Progenitor cell of endocrine pancreas (in vitro differentiated cells): ENCODE results near the gene ZNF333. TPM values are rescaled to one million over a fixed set of nuclear protein-coding genes. Genes with fewer than 3 reads are reported as not detected.

Experiments
- DNase-seq: peaks from one replicate; pipeline ENCODE4 v3.0.0; 2021; ENCODE audit warnings: low spot score; ENCODE audit not compliant: unreplicated experiment
- H3K27ac Mint-ChIP-seq: 2 replicates; pipeline ENCODE4 v1.8.0; 2021; ENCODE audit warnings: mild to moderate bottlenecking, moderate library complexity, mixed read lengths
- H3K27me3 Mint-ChIP-seq: 2 replicates; pipeline ENCODE4 v1.8.0; 2021; ENCODE audit warnings: mixed read lengths
- H3K36me3 Mint-ChIP-seq: 2 replicates; pipeline ENCODE4 v1.8.0; 2022; ENCODE audit warnings: mixed read lengths; ENCODE audit not compliant: insufficient read depth
- H3K4me1 Mint-ChIP-seq: 2 replicates; pipeline ENCODE4 v1.8.0; 2021; ENCODE audit warnings: low read depth, mixed read lengths
- H3K4me3 Mint-ChIP-seq: 2 replicates; pipeline ENCODE4 v1.8.0; 2021; ENCODE audit warnings: low read depth, mild to moderate bottlenecking, moderate library complexity, mixed read lengths
- H3K9me3 Mint-ChIP-seq: 2 replicates; pipeline ENCODE4 v1.8.0; 2021; ENCODE audit warnings: low read depth, mixed read lengths
- CTCF ChIP-seq: fragments of 200-600 bp; sonication (generic); IDR thresholded peaks from one replicate; pipeline ENCODE4 v1.5.0; 2021; ENCODE audit warnings: antibody characterized with exemption, mild to moderate bottlenecking; ENCODE audit not compliant: unreplicated experiment
- total RNA-seq: library from RNA; stranded (reverse); gene quantifications from 2 replicates; pipeline ENCODE4 v1.2.1, GENCODE V29; 2021

ZNF333 gene
- total RNA-seq, 1 donor from 2014 or later: 21.6 TPM

GRCh38 chr19:14728595-14728994 is 38.7 kb downstream of the ZNF333 start:
- peaks cover 57% of the 10 kb centered on the region for H3K9me3 Mint-ChIP-seq
- no peaks in the 10 kb centered on the region for H3K4me1 Mint-ChIP-seq
- no peak overlapping the region for H3K4me3 Mint-ChIP-seq
- no peak for DNase-seq
- no peak overlapping the region for H3K27ac Mint-ChIP-seq
- H3K27me3 Mint-ChIP-seq: no peaks in the 10 kb centered on the region
- TF ChIP-seq CTCF: no peak
- peaks cover 12% of the 10 kb centered on the region for H3K36me3 Mint-ChIP-seq

GRCh38 chr19:14731200-14731599 is 41.4 kb downstream of the ZNF333 start:
- no peak for TF ChIP-seq CTCF
- no peaks in the 10 kb centered on the region for H3K4me1 Mint-ChIP-seq
- H3K9me3 Mint-ChIP-seq: peaks cover 55% of the 10 kb centered on the region
- no peak for DNase-seq
- H3K36me3 Mint-ChIP-seq: peaks cover 4% of the 10 kb centered on the region
- H3K27me3 Mint-ChIP-seq: no peaks in the 10 kb centered on the region
- H3K27ac Mint-ChIP-seq: no peak overlapping the region
- no peak overlapping the region for H3K4me3 Mint-ChIP-seq

- H3K27ac Mint-ChIP-seq: no peak overlapping the region
These were observed 42.7 kb downstream of the ZNF333 start for GRCh38 chr19:14732510-14732909.

GRCh38 chr19:14733574-14733973 is 43.7 kb downstream of the ZNF333 start:
- H3K9me3 Mint-ChIP-seq: peaks cover 51% of the 10 kb centered on the region

More at GRCh38 chr19:14732510-14732909, 42.7 kb downstream of the ZNF333 start:
- peaks cover 4% of the 10 kb centered on the region for H3K36me3 Mint-ChIP-seq
- H3K4me1 Mint-ChIP-seq: no peaks in the 10 kb centered on the region
- DNase-seq: no peak
- H3K4me3 Mint-ChIP-seq: no peak overlapping the region
- no peak for TF ChIP-seq CTCF
- no peaks in the 10 kb centered on the region for H3K27me3 Mint-ChIP-seq
- H3K9me3 Mint-ChIP-seq: peaks cover 52% of the 10 kb centered on the region

GRCh38 chr19:14735915-14736314 is 46.1 kb downstream of the ZNF333 start:
- H3K9me3 Mint-ChIP-seq: peaks cover 50% of the 10 kb centered on the region
- no peaks in the 10 kb centered on the region for H3K27me3 Mint-ChIP-seq
- no peaks in the 10 kb centered on the region for H3K4me1 Mint-ChIP-seq
- no peak for DNase-seq
- H3K4me3 Mint-ChIP-seq: no peak overlapping the region
- H3K27ac Mint-ChIP-seq: no peak overlapping the region
- peaks cover 1% of the 10 kb centered on the region for H3K36me3 Mint-ChIP-seq
- TF ChIP-seq CTCF: no peak

More at GRCh38 chr19:14733574-14733973, 43.7 kb downstream of the ZNF333 start:
- Mint-ChIP-seq H3K27me3 (no peaks in the 10 kb centered on the region), H3K27ac (no peak overlapping the region), H3K4me1 (no peaks in the 10 kb centered on the region), H3K4me3 (no peak overlapping the region), H3K36me3 (peaks cover 2% of the 10 kb centered on the region)
- no peak for DNase-seq
- TF ChIP-seq CTCF: no peak
